Measurements from ENCODE around the gene TASOR2. TPM values are rescaled to one million over a fixed set of nuclear protein-coding genes. Genes with fewer than 3 reads are reported as not detected.

TASOR2 gene
- total and polyA plus RNA-seq, 8 donors: 6.0 to 362 (median 50.1) TPM

DNA sequence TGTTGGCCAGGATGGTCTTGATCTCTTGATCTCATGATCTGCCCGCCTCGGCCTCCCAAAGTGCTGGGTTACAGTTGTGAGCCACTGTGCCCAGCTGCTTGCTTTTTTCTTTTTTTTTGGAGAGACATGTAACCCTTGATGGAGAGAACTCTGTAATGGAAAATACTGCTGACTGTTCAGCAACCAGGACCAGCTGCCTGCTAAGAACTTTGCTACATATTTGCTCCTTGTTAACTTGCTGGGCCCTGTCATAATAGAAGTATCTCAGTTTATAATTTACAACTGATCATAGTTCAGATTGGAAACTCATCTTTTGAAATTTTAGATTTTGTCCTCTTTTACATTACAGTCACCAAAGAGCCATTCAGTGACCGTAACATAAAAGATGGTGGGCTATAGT lies 34.9 kb downstream of the TASOR2 start:
- Histone ChIP-seq H3K9me3 (no peaks in the 10 kb centered on the region), H3K27ac (no peak overlapping the region), H3K4me1 (peaks cover 0 to 4% (median 0%) of the 10 kb centered on the region in 4 donors), H3K4me3 (no peak overlapping the region), H3K36me3 (peaks cover 3 to 30% (median 23%) of the 10 kb centered on the region in 4 donors), H3K27me3 (no peaks in the 10 kb centered on the region)
- TF ChIP-seq EP300 (IDR thresholded peaks at IDR 0.05): no peak
- DNase-seq: no peak
- WGBS, 5 donors: 85 to 95% (median 92%) methylated on average over 3 of the region's 3 CpGs
- intact Hi-C loops (cut with DNase I; ENCODE audit: low total_unique reads): no loop called here

DNA sequence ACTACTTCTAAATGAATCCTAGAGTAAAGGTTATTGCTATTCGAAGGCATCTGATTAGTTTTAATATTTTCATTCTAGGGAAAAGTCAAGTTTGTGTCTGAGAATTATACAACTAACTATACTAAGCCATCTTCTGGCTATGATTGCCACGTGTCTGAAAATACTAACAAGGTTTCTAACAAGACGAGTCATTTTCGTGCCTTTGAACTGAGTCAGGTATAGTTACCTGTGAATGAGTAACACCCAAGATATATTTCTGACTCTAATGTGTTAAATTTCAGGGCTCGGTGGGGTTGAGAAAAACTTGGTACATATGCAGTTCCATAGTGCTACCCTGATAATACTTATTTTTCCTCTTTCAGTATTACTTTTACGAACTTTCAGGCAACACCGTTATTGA lies 35.5 kb downstream of the TASOR2 start:
- Histone ChIP-seq H3K4me3 (no peak overlapping the region), H3K36me3 (peaks cover 8 to 36% (median 28%) of the 10 kb centered on the region in 4 donors), H3K4me1 (peaks cover 0 to 4% (median 0%) of the 10 kb centered on the region in 4 donors), H3K27me3 (no peaks in the 10 kb centered on the region), H3K27ac (no peak overlapping the region), H3K9me3 (no peaks in the 10 kb centered on the region)
- WGBS, 5 donors: 91 to 97% (median 95%) methylated on average over 7 of the region's 7 CpGs
- TF ChIP-seq POLR2A (IDR thresholded peaks at IDR 0.05) (no peak), POLR2AphosphoS5 (IDR thresholded peaks at IDR 0.05) (no peak), EP300 (IDR thresholded peaks at IDR 0.05) (no peak)
- TF ChIP-seq, protein P1, sequence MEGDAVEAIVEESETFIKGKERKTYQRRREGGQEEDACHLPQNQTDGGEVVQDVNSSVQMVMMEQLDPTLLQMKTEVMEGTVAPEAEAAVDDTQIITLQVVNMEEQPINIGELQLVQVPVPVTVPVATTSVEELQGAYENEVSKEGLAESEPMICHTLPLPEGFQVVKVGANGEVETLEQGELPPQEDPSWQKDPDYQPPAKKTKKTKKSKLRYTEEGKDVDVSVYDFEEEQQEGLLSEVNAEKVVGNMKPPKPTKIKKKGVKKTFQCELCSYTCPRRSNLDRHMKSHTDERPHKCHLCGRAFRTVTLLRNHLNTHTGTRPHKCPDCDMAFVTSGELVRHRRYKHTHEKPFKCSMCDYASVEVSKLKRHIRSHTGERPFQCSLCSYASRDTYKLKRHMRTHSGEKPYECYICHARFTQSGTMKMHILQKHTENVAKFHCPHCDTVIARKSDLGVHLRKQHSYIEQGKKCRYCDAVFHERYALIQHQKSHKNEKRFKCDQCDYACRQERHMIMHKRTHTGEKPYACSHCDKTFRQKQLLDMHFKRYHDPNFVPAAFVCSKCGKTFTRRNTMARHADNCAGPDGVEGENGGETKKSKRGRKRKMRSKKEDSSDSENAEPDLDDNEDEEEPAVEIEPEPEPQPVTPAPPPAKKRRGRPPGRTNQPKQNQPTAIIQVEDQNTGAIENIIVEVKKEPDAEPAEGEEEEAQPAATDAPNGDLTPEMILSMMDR (IDR thresholded peaks at IDR 0.05): no peak
- intact Hi-C loops (cut with DNase I; ENCODE audit: low total_unique reads): no loop called here
- DNase-seq: no peak

DNA sequence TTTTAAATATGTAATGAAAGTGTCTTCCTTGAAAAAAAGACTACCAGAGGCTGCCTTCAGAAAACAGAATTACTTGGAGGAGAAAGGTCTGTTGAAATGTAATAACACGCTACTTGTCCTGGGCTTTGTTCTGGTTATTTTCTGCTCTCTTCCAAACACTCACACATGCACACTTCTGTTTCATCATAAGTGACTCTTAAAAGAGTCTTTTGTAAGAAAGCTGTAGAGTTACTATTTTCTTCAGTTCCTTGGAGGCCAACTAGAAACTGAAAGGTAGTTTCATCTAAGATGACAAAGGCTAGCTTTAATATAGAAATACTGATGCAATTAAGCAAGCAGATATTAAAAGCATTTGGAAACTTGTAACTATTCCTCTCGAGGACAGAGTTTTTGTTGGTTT lies 39.1 kb downstream of the TASOR2 start:
- H3K27ac ChIP-seq: no peak overlapping the region

DNA sequence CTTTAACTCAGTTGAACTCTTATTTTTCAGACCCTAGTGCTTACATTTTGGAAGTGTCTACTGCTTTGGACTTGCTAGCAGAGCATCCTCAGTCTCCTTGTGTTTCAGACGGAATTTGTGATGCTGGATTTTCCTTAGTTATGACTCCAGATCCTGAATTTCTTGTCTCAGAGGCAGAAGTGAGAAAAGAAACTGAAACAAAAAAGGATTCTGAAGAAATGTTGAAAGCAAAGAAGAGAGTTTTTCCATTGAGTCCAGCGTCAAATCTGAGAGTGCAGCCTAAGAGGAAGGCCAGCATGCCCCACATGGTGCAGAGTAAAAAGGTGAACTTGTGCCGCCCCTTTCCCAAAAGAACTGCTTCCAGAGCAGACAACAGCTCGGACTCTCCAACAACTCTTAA lies 46.1 kb downstream of the TASOR2 start:
- no peaks in the 10 kb centered on the region for H3K4me1 ChIP-seq
- no peaks in the 10 kb centered on the region for H3K9me3 ChIP-seq
- peaks cover 19 to 87% (median 74%) of the 10 kb centered on the region in 4 donors for H3K36me3 ChIP-seq
- TF ChIP-seq, protein P1 (IDR thresholded peaks at IDR 0.05): no peak
- TF ChIP-seq POLR2A (IDR thresholded peaks at IDR 0.05): no peak
- no peak for TF ChIP-seq POLR2AphosphoS5 (IDR thresholded peaks at IDR 0.05)
- TF ChIP-seq EP300 (IDR thresholded peaks at IDR 0.05): no peak
- no peak overlapping the region for H3K27ac ChIP-seq
- intact Hi-C loops (cut with DNase I; ENCODE audit: low total_unique reads): no loop called here
- H3K27me3 ChIP-seq: no peaks in the 10 kb centered on the region
- no peak for DNase-seq
- WGBS, 5 donors: 86 to 94% (median 88%) methylated on average over 4 of the region's 4 CpGs
- no peak overlapping the region for H3K4me3 ChIP-seq

More for the DNA sequence above, 39.1 kb downstream of the TASOR2 start:
- H3K4me1 ChIP-seq: peaks cover 0 to 4% (median 0%) of the 10 kb centered on the region in 4 donors
- no peak overlapping the region for H3K4me3 ChIP-seq
- no peaks in the 10 kb centered on the region for H3K9me3 ChIP-seq
- H3K36me3 ChIP-seq: peaks cover 15 to 66% (median 56%) of the 10 kb centered on the region in 4 donors
- no peak for DNase-seq
- WGBS, 5 donors: 71 to 85% (median 81%) methylated on average over 2 of the region's 2 CpGs
- intact Hi-C loops (cut with DNase I; ENCODE audit: low total_unique reads): no loop called here
- TF ChIP-seq, protein P1 (IDR thresholded peaks at IDR 0.05): no peak
- no peak for TF ChIP-seq POLR2AphosphoS5 (IDR thresholded peaks at IDR 0.05)
- TF ChIP-seq POLR2A (IDR thresholded peaks at IDR 0.05): no peak
- no peak for TF ChIP-seq EP300 (IDR thresholded peaks at IDR 0.05)
- no peaks in the 10 kb centered on the region for H3K27me3 ChIP-seq

DNA sequence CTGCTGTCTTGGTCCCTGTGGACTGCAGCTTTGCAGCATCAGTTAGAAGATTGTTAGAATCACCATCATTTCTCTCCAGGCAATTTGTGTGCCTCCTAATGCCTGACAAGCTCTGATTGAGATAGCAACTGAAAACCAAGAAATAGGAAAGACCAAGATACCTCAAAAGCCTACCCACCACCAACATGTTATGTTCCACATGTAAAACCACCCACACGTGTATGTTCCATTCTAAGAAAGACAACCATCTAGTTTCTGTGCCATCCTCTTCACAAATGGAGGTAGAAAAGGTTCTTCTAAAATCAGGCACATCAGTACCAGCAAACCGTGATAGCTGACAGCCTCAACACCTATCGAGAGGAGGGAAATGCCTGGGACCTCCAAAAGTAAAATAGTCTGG lies 46.9 kb downstream of the TASOR2 start:
- Histone ChIP-seq H3K4me1 (no peaks in the 10 kb centered on the region), H3K4me3 (no peak overlapping the region), H3K27ac (no peak overlapping the region), H3K36me3 (peaks cover 18 to 86% (median 79%) of the 10 kb centered on the region in 4 donors), H3K9me3 (no peaks in the 10 kb centered on the region), H3K27me3 (no peaks in the 10 kb centered on the region)
- no peak for DNase-seq
- intact Hi-C loops (cut with DNase I; ENCODE audit: low total_unique reads): no loop called here
- no peak for TF ChIP-seq POLR2AphosphoS5 (IDR thresholded peaks at IDR 0.05)
- 61 to 93% (median 81%) methylated on average over 3 of the region's 3 CpGs for WGBS, 5 donors

Data from stomach (tissue), 9 donors.